ENCODE measurements around the gene RTL3.
"Not testable (repeated sequence)": the region's sequence is repeated elsewhere in the genome, so short reads cannot be mapped to it uniquely, and the experiment has no call there.

The RTL3 gene, protein sequence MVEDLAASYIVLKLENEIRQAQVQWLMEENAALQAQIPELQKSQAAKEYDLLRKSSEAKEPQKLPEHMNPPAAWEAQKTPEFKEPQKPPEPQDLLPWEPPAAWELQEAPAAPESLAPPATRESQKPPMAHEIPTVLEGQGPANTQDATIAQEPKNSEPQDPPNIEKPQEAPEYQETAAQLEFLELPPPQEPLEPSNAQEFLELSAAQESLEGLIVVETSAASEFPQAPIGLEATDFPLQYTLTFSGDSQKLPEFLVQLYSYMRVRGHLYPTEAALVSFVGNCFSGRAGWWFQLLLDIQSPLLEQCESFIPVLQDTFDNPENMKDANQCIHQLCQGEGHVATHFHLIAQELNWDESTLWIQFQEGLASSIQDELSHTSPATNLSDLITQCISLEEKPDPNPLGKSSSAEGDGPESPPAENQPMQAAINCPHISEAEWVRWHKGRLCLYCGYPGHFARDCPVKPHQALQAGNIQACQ

GRCh38 chrX:78658845-78659744 lies at the start of gene RTL3:
Gene RTL3, minus strand, starts transcription at chrX:78659328. Its CDS starts 908 bp downstream, at chrX:78658420.
- DNase-seq: no peak

DNA sequence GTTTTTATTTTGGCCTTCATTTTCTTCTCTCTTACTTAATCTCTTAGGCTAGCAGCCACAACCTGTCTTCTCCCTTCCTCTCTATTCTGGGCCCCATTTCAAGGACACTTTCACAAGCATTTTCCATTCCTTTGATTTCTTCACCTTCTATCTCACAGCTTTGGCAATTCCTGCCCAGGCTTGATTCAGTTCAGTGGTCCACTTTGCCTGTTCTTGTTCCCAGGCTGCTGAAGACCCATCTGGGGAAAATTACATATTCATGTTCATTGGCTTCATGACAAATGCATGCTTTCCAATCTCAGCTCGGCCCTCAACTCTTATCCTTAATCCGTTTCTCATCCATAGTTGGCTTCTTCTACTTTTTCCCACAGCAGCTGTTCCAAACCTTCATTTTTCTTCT lies 49.7 kb upstream of the RTL3 start:
- DNase-seq: no peak

GRCh38 chrX:78708262-78708661 lies 49.1 kb upstream of the RTL3 start:
- DNase-seq: no peak

DNA sequence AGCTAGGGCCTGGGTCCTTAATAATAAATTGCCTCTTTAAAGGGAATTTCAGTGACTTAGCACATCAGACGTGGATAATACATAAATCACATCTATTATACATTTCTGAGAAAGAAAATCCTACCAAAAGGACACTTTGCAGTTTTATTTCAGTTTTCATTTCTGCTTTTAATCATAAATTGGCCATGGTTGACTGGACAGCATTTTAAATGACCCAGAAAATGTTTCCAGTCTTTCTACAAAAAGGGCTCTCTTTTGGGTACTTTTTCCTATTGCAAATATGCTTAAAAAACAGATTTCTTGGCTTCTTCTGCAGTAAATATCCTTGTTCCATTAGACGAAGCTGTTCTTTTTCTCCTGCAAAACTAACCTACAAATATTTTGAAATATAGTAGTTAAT lies 46.9 kb upstream of the RTL3 start:
- DNase-seq: no peak

GRCh38 chrX:78693536-78693935 lies 34.4 kb upstream of the RTL3 start:
- DNase-seq: no peak

GRCh38 chrX:78693012-78693411 lies 33.9 kb upstream of the RTL3 start:
- DNase-seq: no peak

- no peak for DNase-seq
Measured at GRCh38 chrX:78687586-78687985, 28.5 kb upstream of the RTL3 start.

- DNase-seq: no peak
Measured at GRCh38 chrX:78673246-78673645, 14.1 kb upstream of the RTL3 start.

- DNase-seq: no peak
Measured at GRCh38 chrX:78665342-78665741, 6.2 kb upstream of the RTL3 start.

GRCh38 chrX:78661836-78662235 lies 2.7 kb upstream of the RTL3 start:
- no peak for DNase-seq

DNA sequence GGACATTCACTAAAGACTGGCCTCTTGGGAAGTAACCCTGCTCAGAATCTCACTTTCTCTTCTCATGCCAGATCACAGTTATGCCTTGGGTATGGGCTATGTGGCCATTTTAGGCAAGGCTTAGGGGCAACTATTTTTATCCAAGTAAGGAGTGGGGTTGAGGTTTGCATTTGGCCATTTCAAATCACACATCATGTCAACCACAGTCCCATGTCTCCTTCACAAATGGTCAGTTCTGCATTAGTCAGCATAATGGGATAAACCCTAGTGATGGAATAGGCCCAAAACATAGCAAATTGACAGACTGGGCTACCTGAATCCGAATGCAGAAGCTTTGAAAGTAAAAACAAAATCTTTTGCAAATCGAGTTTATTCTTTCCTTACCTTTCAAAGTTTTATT lies 827 bp upstream of the RTL3 start:
- DNase-seq: no peak

- DNase-seq: no peak
Measured at GRCh38 chrX:78658414-78658813, 714 bp downstream of the RTL3 start.

DNA sequence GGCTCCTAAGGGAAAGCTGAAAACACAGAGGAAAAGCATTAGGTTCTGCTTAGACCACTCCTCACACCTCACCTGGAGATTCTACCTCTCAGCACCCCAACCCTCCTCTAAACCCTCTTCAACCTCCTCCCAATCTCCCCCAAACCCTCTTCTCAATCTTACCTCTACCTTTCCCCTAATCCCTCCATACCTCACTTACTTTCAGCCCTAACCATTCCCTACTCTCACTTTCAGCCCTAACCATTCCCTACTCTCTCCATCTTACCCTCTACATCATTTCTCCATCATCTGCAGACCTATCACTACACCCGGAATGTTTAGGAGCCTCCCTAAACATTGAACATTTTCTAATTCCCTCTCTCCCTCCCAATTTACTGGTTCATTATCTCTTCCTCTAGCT lies 3.5 kb downstream of the RTL3 start:
- DNase-seq: no peak

DNA sequence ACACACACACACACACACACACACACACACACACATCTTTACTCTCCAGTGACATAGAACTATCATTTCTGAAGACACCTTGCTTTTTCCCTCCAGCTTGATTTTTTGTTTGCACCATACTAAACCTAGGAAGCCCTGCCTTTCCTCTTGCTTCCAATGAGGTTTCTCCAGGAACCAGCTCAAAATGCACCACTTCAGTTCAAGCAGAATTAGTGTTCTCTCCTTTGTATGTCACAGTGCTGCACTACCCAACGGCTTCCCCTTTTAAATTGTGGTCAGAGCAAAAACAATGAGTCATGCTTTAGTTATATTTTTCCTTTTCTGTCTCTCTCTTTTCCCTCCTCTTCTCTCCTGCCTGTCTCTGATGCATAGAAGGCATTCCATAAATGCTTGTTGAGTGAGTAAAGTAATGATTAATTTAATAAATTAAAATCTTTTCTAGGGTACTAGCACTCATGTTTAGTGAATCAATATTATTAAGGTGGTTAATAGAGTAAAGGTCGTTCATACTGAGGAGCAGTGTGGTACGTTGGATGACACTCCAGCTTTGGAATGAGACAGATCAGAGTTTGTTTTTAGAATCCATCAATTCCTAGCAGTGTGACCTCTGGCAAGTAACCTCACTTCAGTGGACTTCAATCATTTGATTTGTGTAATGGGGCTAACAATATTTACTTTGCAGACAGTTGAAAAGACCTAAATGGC lies 5.9 kb downstream of the RTL3 start:
- no peak for DNase-seq

DNA sequence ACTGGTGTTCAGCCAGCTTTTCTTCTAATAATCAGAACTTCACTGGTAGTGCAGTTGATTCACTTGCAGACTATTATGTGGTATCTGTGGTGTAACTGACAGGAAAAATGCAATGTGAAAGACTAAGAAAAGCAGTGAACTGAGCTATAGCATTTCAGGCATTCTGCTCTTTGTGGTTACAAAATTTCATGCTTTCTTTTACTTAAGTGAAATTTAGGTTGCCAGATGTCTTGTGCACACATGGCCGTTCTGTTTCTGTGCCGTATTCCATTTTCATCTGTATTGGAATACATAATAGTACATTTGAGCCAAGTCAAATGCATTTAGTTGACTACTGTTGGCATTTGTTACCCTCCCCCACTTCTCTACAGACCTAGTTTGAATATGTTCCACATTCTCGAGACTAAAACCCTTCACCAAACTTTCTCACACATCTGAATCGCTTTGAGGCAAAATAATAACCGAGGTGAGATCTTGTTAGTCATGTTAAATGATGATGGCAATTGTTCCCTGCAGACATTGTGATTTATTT lies 8.2 kb downstream of the RTL3 start:
- no peak for DNase-seq

- no peak for DNase-seq
Measured at GRCh38 chrX:78643874-78644273, 15.3 kb downstream of the RTL3 start.

- DNase-seq: no peak
Measured at GRCh38 chrX:78643096-78643495, 16.0 kb downstream of the RTL3 start.

GRCh38 chrX:78636096-78636495 lies 23.0 kb downstream of the RTL3 start:
- not testable (repeated sequence) for DNase-seq

GRCh38 chrX:78624962-78625909 lies 33.9 kb downstream of the RTL3 start:
- DNase-seq: no peak

DNA sequence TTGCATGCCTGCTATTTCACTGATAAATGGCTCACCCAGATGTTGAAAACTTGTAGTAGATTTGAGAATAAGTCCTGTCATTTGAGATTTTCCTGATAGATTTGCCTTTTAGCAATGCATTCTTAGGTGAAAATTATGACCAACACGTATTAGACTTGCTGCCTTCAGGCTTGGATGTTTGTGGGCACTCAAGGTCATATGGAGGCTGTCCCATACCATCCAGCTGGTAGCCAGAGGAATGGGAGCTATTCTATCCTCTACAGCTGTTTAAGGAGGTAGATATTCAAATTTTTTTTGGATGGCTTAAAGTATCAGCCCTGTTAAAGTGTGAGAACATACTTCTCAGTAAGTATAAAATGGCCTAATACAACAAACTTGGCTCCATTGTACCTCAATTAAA lies 34.7 kb downstream of the RTL3 start:
- DNase-seq: no peak

- DNase-seq: no peak
Measured at GRCh38 chrX:78622831-78623230, 36.3 kb downstream of the RTL3 start.

DNA sequence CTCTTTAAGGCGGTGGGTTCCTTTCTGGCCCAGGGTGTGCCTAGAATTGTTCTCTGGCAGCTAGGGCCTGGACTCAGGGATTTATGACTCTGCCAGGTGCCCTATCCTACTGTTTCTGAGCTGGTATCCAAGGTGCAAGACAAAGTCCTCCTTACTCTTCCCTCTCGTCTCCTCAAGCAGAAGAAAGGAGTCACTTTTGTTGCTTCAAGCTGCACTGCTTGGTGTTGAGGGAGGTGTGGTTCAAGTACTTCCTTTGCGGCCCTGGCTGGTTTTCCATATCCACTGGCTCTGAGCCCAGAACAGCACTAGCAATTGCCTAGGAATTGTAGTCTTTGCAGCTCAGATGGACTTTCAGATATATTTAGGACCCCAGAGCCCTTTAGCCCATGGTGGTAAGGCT lies 39.3 kb downstream of the RTL3 start:
- DNase-seq: no peak
